ENCODE results near the gene MFF.

DNA sequence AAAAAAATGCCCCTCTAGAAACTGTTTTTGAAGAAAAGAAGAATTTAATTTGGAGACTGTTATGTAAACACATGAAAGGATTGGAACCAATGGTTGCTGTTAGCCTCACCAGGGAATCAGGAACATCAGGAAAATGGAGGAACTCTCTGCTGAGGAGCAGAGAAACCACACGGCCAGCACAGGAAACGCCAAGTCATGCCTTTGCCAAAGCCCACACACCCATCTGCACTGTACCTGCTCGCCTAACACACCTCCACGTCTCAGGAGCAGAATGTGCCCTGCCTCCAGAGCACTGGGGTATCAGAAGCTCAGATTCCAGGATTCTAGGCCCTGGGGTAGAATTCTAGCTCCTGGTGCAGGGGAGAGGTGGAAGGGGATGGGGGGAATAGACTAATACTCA, 72.5 kb downstream of the MFF start:
- TF ChIP-seq RAD21 (IDR thresholded peaks at IDR 0.05 in 1 of 2, conservative IDR thresholded peaks at IDR 0.05 in 1 of 2; ENCODE audit: low read depth in 2 of 2, low read length in 2 of 2) (no peak), BRCA1 (IDR thresholded peaks at IDR 0.05; ENCODE audit: low read depth, low read length) (no peak), SP1 (IDR thresholded peaks at IDR 0.05; ENCODE audit: low read depth, low read length) (no peak)

All from H1 (cell line).